Esophagus muscularis mucosa (tissue), 4 donors: ENCODE data around the gene DNAJC5. TPM values are rescaled to one million over a fixed set of nuclear protein-coding genes. Genes with fewer than 3 reads are reported as not detected.

Source experiments
- DNase-seq: peaks from one replicate; pipeline ENCODE4 v3.0.0-alpha.2; 2017; ENCODE audit errors: extremely low spot score
- H3K27ac ChIP-seq, 4 donors: fragments of 200-600 bp; sonication (generic); replicated peaks in 1 of 4; 1 replicate in 3 of 4; 2 replicates in 1 of 4; pipeline ENCODE4 v1.5.1; 2016 to 2019; ENCODE audit warnings: mild to moderate bottlenecking in 1 of 4
- H3K27me3 ChIP-seq, 4 donors: fragments of 200-600 bp; sonication (generic); one replicate each; pipeline versions ENCODE4 v1.5.1 to v1.6.0; 2016 to 2019
- H3K36me3 ChIP-seq, 4 donors: fragments of 200-600 bp; sonication (generic); one replicate each; pipeline ENCODE4 v1.5.1; 2016 to 2019
- H3K4me1 ChIP-seq, 4 donors: fragments of 200-600 bp; sonication (generic); one replicate each; pipeline ENCODE4 v1.5.1; 2016 to 2019
- H3K4me3 ChIP-seq, 4 donors: fragments of 200-600 bp; sonication (generic); 1 replicate in 2 of 4; 2 replicates in 2 of 4; pipeline ENCODE4 v1.5.1; 2016 to 2019; ENCODE audit warnings: mild to moderate bottlenecking in 4 of 4, moderate library complexity in 1 of 4
- H3K9me3 ChIP-seq, 4 donors: fragments of 200-600 bp; sonication (generic); 1 replicate in 3 of 4; 2 replicates in 1 of 4; pipeline ENCODE4 v1.5.1; 2016 to 2019
- CTCF ChIP-seq, 3 experiments: fragments of 200-600 bp in 2 of 3; fragments of 450-650 bp in 1 of 3; sonication (generic) in 2 of 3; IDR thresholded peaks; one replicate each; pipeline ENCODE4 v1.5.1; 2017 to 2019; ENCODE audit warnings: antibody characterized with exemption in 3 of 3, mild to moderate bottlenecking in 2 of 3, moderate library complexity in 1 of 3
- EP300 ChIP-seq: sonication (generic); formaldehyde crosslinking; IDR thresholded peaks from one replicate; pipeline ENCODE4 v1.6.1; 2017; ENCODE audit warnings: antibody characterized with exemption
- POLR2A ChIP-seq: fragments of 450-650 bp; IDR thresholded peaks from one replicate; pipeline ENCODE4 v1.6.1; 2017; ENCODE audit warnings: antibody characterized with exemption, moderate library complexity, mild to moderate bottlenecking, low read depth
- POLR2AphosphoS5 ChIP-seq, 2 donors: sonication (generic); formaldehyde crosslinking; IDR thresholded peaks; one replicate each; pipeline ENCODE4 v1.6.1; 2017; ENCODE audit warnings: antibody characterized with exemption in 2 of 2
- WGBS: methylation state at CpG from one replicate; pipeline ENCODE4 v1.1.5; 2018; 5-methylcytosine and 5-hydroxymethylcytosine counted together
- intact Hi-C: fragments of 100-400 bp; cut with DNase I; formaldehyde crosslinking; loops from one replicate; pipeline ENCODE4 v1.15.1; 2023
- total RNA-seq, 4 donors: library from RNA; depleted of rRNA; stranded (reverse); fragments of >200 nt; gene quantifications; one replicate each; pipeline versions ENCODE4 v1.1.0 to v1.2.1, GENCODE V29; 2016

DNAJC5 gene
- total RNA-seq, 4 donors from 2014 or later, result 39.5 to 64.9 (median 53.1) TPM

GRCh38 chr20:63963784-63964301 lies 68.9 kb downstream of the DNAJC5 start:
- 98% methylated on average over 11 of the region's 16 CpGs for WGBS

GRCh38 chr20:63964412-63964811 lies 69.5 kb downstream of the DNAJC5 start:
- Histone ChIP-seq H3K27ac (no peak overlapping the region), H3K4me1 (peaks cover 9 to 20% (median 12%) of the 10 kb centered on the region in 4 donors), H3K27me3 (no peaks in the 10 kb centered on the region), H3K9me3 (no peaks in the 10 kb centered on the region), H3K4me3 (no peak overlapping the region), H3K36me3 (peaks cover 25 to 76% (median 71%) of the 10 kb centered on the region in 4 donors)
- intact Hi-C loops, result no loop called here
- no peak for DNase-seq
- WGBS, result 88% methylated on average over 16 of the region's 16 CpGs
- TF ChIP-seq CTCF (IDR thresholded peaks at IDR 0.05), result no peak
- TF ChIP-seq EP300, result no peak
- no peak for TF ChIP-seq POLR2AphosphoS5 (IDR thresholded peaks at IDR 0.05)
- no peak for TF ChIP-seq POLR2A

More at GRCh38 chr20:63963784-63964301, 68.9 kb downstream of the DNAJC5 start:
- no peaks in the 10 kb centered on the region for H3K9me3 ChIP-seq
- H3K4me3 ChIP-seq, result no peak overlapping the region
- DNase-seq, result no peak
- peaks cover 25 to 82% (median 76%) of the 10 kb centered on the region in 4 donors for H3K36me3 ChIP-seq
- TF ChIP-seq CTCF (IDR thresholded peaks at IDR 0.05), result no peak
- TF ChIP-seq POLR2A, result no peak
- TF ChIP-seq EP300, result no peak
- TF ChIP-seq POLR2AphosphoS5 (IDR thresholded peaks at IDR 0.05), result no peak
- intact Hi-C loops, result no loop called here
- H3K27ac ChIP-seq, result no peak overlapping the region
- peaks cover 6 to 14% (median 8%) of the 10 kb centered on the region in 4 donors for H3K4me1 ChIP-seq
- H3K27me3 ChIP-seq, result no peaks in the 10 kb centered on the region

- Histone ChIP-seq H3K36me3 (peaks cover 23 to 57% (median 53%) of the 10 kb centered on the region in 4 donors), H3K27ac (no peak overlapping the region), H3K27me3 (no peaks in the 10 kb centered on the region), H3K9me3 (no peaks in the 10 kb centered on the region), H3K4me1 (peaks cover 16 to 29% (median 20%) of the 10 kb centered on the region in 4 donors), H3K4me3 (no peak overlapping the region)
- TF ChIP-seq EP300 (no peak), POLR2AphosphoS5 (IDR thresholded peaks at IDR 0.05) (no peak), POLR2A (no peak), CTCF (IDR thresholded peaks at IDR 0.05) (no peak)
- intact Hi-C loops, result no loop called here
- WGBS, result 94% methylated on average over 20 of the region's 27 CpGs
- DNase-seq, result no peak
Observed at GRCh38 chr20:63966172-63966943, 71.4 kb downstream of the DNAJC5 start.

- WGBS, result 92% methylated on average over 11 of the region's 13 CpGs
- no peak overlapping the region for H3K27ac ChIP-seq
- peaks cover 20 to 34% (median 21%) of the 10 kb centered on the region in 4 donors for H3K4me1 ChIP-seq
- H3K9me3 ChIP-seq, result no peaks in the 10 kb centered on the region
- no peak for TF ChIP-seq EP300
- no peak for TF ChIP-seq POLR2AphosphoS5 (IDR thresholded peaks at IDR 0.05)
- no peak for TF ChIP-seq POLR2A
- TF ChIP-seq CTCF (IDR thresholded peaks at IDR 0.05), result no peak
- intact Hi-C loops, result no loop called here
- H3K4me3 ChIP-seq, result no peak overlapping the region
- DNase-seq, result no peak
- H3K27me3 ChIP-seq, result no peaks in the 10 kb centered on the region
- peaks cover 17 to 51% (median 47%) of the 10 kb centered on the region in 4 donors for H3K36me3 ChIP-seq
Observed at GRCh38 chr20:63966944-63967322, 72.0 kb downstream of the DNAJC5 start.
